OCI-LY7 (cell line): ENCODE results near the gene FRMD5.

Source experiments
- EZH2phosphoT487 ChIP-seq: fragments of 200-600 bp; sonication (generic); IDR thresholded peaks from 2 replicates; pipeline ENCODE4 v1.6.1; 2018; ENCODE audit warnings: low read depth, borderline replicate concordance, mild to moderate bottlenecking, mixed run types, antibody characterized with exemption, low read length, moderate library complexity, mixed read lengths
- TF ChIP-seq, protein P1 (sequence below): fragments of 200-600 bp; sonication (generic); conservative IDR thresholded peaks from 2 replicates; pipeline ENCODE4 v1.5.1; 2014; ENCODE audit warnings: mild to moderate bottlenecking, antibody characterized with exemption, low read length, moderate library complexity, mixed read lengths

DNA sequence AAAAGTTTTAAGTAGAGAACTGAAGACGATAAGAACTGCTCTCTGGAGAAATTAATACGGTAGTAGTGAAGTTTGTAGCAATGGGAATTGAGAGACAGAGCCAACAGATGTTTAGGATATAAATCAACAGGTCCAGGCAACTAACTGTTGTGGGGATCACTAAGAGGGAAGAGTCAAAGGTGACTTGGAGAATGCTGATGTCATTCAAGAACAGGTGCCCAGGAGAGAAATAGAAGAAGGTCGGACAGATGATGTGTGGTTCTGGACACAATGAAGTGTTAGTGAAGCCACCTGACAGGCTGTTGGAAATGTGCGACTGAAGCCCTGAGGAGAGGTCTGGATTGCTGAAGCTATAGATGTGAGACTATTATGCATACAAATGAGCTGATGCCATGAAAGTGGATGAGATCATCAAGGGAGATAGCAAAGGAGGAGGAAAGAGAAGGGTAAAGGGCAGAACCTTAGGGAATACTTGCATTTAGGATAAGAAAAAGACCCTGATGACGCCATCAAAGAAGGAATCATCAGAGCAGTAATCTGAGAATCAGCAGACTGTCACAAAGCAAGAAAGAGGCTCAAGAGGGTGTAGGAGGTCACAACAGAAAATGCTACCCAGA is 183.7 kb downstream of the FRMD5 start:
- TF ChIP-seq, protein P1, sequence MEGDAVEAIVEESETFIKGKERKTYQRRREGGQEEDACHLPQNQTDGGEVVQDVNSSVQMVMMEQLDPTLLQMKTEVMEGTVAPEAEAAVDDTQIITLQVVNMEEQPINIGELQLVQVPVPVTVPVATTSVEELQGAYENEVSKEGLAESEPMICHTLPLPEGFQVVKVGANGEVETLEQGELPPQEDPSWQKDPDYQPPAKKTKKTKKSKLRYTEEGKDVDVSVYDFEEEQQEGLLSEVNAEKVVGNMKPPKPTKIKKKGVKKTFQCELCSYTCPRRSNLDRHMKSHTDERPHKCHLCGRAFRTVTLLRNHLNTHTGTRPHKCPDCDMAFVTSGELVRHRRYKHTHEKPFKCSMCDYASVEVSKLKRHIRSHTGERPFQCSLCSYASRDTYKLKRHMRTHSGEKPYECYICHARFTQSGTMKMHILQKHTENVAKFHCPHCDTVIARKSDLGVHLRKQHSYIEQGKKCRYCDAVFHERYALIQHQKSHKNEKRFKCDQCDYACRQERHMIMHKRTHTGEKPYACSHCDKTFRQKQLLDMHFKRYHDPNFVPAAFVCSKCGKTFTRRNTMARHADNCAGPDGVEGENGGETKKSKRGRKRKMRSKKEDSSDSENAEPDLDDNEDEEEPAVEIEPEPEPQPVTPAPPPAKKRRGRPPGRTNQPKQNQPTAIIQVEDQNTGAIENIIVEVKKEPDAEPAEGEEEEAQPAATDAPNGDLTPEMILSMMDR: no peak
- TF ChIP-seq EZH2phosphoT487: no peak
